SK-N-SH treated with all-trans-retinoic acid at 6 μM for 48 hours (cell line): ENCODE measurements around the gene INSL3.

Source experiments
- ARNTL ChIP-seq: fragments of 450-650 bp; formaldehyde crosslinking; IDR thresholded peaks from 2 replicates; pipeline ENCODE4 v1.5.0; 2020; ENCODE audit warnings: low read depth, mild to moderate bottlenecking, moderate library complexity, borderline replicate concordance
- CSDC2 ChIP-seq: fragments of 250-450 bp; sonication (Bioruptor Pico); IDR thresholded peaks from 2 replicates; pipeline ENCODE4 v1.5.0; 2020; ENCODE audit warnings: mild to moderate bottlenecking, moderate library complexity
- PATZ1 ChIP-seq: fragments of 250-450 bp; sonication (Bioruptor Pico); IDR thresholded peaks from 2 replicates; pipeline ENCODE4 v1.8.0; 2020; ENCODE audit warnings: mild to moderate bottlenecking, moderate library complexity, borderline replicate concordance
- SNAI2 ChIP-seq: fragments of 250-450 bp; sonication (Bioruptor Pico); IDR thresholded peaks from 2 replicates; pipeline ENCODE4 v1.5.0; 2020; ENCODE audit warnings: mild to moderate bottlenecking, moderate library complexity

- peak; percentile 70; the same call in 1 of the 2 replicates for TF ChIP-seq SNAI2 (CRISPR knock-in tag)
- no peak for TF ChIP-seq PATZ1 (CRISPR knock-in tag)
- TF ChIP-seq CSDC2 (CRISPR knock-in tag) = no peak
- TF ChIP-seq ARNTL (CRISPR knock-in tag) = no peak
Observed at GRCh38 chr19:17829855-17830566, 8.7 kb upstream of the INSL3 start.
